Erythroblast (primary cell): ENCODE measurements around the gene HIBCH.

Source experiments
- GATA1 ChIP-seq: IDR thresholded peaks from 2 replicates; pipeline ENCODE4 v1.6.1; 2011; ENCODE audit warnings: low read depth, mild to moderate bottlenecking, control low read depth, low read length, moderate library complexity
- POLR2A ChIP-seq: IDR thresholded peaks from 2 replicates; pipeline ENCODE4 v1.6.1; 2011; ENCODE audit warnings: mild to moderate bottlenecking, low read length

- TF ChIP-seq POLR2A = no peak
- no peak for TF ChIP-seq GATA1
These were observed 149.0 kb downstream of the HIBCH start for GRCh38 chr2:190170673-190171072.
